CD4-positive, alpha-beta T cell treated with Interleukin-2 at 100 ng/mL for 4 hours (primary cell): ENCODE data around the gene HSPG2.
"Not testable (repeated sequence)": the region's sequence is repeated elsewhere in the genome, so short reads cannot be mapped to it uniquely, and the experiment has no call there.

Experiments
- DNase-seq: peaks from one replicate; pipeline ENCODE4 v3.0.0-alpha.2; 2020; ENCODE audit warnings: low spot score

Gene HSPG2

DNA sequence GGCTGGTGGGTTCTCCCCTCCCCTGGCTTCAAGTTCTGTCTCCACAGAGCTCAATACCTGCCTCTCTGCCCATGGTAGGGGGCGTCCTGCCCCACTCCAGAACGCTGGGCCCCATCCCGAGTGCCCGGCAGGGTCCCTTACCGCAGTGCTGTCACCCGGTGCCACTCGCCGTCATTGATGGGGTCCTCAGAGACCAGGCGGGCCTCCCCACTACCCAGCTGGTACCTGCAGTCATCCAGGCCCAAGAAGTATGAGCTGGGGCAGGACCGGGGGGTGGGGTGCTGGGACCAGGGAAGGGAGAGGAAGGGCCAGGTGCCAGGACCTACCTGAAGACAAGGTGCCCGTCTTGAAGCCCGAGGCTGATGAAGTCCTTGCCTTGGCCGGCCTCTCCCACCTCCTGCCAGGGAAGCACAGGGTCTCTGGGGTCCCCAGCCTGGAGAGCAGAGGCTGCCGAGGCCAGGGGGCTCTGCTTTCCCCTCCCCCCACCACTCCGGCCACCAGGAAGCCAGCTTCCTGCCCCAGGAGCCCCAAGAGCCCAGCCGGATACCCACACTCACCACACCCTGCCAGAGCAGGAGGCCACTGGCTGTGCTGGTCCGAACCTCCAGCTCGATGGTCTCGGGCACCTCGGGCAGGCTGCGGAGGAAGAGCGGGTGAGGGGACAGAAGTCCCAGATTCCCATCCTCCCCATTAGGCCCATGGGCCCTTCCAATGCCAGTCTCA is 113.0 kb downstream of the HSPG2 start:
- no peak for DNase-seq

DNA sequence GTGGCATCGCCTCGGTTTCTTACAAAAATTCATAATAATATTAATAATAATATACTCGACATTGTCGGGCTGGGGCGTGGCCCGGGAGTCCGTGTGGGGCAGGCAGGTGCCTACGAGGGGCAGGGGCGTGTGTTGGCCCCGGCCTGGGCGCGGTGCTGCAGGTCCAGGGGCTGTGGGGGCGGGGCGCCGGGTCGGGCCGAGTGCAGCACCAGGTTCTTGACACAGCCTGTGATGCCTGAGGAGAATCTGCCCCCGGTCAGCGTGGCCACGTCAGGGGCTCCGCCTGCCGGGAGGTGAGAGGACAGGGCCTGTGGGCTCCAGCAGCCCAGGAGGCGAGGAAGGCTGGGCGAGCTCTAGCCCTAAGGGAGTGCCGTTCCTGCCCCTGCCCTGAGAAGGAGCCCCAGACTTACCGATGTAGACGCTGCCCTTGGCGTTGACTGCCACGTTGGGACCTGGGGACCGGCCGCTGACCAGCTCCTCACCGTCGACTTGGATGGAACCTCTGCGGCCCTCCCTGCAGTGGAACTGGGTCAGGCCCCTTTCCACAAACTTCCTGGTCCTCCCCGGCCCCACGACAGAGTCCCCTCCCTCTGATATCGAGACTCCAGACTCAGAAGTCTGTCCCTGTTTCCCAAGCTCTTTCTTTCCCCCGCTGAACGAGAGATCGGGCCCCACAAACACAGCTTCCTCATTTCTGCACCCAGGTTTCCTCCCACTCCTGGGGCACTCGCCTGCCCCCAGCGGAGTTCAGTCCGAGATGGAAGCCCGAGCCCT is 113.7 kb downstream of the HSPG2 start:
- DNase-seq: no peak

DNA sequence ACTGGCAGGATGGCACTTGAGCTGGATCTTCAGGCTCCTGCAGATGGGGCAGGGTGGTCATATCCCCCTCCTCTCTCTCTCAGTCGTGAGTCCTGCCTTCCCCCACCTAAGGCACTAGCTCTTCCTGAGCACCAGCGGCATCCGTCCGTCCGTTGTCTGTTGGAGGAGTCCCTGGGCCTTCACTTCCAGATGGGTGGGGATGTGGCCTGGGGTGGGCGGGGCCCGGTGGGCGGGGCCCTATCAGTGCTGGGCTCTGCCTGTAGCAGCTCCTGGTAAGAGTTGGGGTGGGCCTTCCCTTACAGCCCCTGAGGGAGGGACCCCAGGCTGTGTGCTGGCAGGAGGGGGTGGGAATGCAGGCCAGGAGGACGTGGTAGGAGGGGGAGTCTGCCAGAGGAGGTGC is 114.8 kb downstream of the HSPG2 start:
- no peak for DNase-seq

DNA sequence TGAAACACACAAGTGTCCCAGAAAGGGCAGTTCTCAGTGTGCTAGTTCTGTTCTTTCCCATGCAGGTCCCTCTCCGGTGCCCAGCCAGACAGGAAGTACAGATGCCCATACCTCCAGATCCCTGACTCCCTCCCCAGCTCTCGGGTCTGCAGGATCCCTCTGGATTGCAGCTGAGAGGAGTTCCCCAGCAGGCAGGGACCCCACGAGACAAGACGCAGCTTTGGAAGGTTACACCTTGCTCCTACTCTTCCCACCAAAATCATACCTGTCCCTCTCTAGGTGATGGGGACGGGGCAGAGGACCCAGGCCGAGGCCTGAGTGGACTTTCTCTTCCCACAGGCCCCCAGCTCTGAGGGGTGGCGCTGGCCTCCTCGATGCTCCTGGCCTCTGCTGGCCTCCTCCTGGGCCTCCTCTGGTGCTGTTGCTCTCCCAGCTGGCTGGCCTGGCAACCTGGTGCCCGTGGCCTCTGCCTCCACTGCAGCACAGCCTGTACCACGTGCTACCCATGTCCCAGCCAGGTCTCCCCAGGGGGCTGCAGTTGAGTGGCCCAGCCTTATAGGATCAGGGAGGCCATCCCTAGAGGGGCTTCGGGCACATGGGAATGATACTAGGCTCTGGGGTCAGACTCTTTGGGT is 115.6 kb downstream of the HSPG2 start:
- no peak for DNase-seq

DNA sequence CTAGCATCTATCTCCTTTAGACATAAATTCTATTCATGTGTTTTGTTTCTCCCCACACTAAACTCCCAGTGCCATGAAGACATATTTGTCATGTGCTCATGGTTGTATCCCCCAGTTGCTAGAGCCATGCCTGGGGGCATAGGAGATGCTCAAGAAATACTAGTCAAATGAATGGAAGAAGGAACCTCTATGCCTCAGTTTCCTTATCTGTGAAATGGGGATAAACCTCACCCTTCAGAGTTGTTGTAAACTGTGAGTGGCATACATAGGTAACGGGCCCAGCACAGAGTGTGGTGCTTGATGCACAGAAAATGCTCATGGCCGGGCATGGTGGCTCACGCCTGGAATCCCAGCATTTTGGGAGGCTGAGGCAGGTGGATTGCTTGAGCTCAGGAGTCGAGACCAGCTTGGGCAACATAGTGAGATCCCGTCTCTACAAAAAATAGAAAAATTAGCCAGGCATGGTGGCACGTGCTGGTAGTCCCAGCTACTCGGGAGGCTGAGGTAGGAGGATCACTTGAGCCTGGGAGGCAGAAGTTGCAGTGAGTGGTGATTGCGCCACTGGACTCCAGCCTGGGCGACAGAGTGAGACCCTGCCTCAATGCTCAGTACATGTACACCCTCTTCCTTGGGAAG is 116.4 kb downstream of the HSPG2 start:
- no peak for DNase-seq

DNA sequence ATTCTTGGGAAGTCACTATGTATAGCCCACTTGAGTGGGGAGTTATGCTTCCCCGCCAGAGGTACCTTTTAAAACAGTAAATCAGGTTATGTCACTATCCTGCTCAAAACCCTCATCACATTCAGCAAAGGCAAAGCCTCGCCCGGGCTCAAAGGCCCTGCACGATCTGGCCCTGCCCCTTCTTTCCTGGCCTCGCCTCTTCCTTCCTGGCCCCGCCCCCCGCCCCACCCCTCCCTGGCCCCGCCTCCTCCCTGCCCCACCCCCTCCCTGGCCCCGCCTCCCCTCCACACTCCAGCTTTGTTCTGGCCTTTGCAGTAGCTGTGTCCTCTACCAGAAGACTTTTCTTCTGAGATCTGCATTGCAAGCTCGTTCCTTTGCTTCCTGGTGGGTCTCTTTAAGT is 118.5 kb downstream of the HSPG2 start:
- DNase-seq: peak; percentile 4

DNA sequence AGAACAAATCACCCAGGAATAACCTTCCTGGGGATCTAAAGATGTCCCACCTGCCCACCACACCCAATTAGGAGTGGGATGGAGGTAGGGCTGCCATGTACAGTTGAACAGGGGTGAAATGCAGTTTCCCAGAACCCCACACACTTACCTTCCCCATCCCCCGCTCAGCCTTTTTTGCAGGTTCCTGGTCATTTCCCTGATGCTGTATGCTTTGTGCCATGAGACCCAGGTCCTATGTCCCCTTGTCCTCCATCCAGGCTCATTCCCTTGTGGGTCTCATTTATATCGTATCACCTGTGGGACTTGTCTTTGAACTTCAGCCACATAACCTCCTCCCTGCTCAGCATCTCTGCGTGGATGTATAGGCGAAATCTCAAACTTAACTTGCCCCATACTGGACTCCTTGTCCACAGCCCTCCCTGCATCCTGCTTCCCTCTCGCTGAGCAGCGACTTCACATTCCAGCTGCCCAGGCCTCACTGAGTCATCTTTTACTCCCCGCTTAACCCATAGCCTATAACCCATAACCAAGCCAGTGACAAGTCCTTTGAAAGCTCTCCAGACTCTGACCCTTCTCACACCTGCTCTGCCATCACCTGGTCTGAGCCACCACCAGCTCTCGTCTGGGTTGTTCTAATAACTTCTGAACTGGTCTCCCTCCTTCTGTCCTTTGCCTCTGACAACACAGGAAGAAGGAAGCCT is 120.4 kb downstream of the HSPG2 start:
- DNase-seq: no peak

DNA sequence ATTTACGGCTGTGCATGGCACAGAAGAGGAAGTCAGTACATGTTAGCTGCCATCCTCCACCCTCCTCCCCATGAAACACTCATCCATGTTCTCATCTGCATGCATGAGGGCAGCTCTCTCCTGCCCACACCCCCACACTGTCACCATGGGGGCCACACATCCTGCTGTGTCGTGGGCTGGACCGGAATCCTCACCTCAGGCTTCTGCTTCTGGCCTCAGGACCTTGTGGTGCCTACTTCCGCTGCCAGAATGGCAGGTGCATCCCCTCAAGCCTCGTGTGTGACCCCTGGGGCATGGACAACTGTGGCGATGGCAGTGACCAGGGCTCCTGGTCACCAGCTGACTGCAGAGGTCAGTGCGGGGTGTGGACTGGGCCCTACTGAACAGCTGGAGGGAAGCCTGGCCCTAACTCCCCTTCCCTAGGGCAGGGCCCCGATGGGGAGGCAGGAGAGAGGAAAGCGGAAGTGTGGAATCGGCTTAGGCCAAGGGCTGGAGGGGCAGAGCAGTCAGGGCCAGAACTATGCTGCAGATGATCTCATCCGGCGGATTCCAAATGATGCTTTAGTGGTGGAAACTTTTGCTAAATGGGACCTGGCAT is 121.3 kb downstream of the HSPG2 start:
- no peak for DNase-seq

DNA sequence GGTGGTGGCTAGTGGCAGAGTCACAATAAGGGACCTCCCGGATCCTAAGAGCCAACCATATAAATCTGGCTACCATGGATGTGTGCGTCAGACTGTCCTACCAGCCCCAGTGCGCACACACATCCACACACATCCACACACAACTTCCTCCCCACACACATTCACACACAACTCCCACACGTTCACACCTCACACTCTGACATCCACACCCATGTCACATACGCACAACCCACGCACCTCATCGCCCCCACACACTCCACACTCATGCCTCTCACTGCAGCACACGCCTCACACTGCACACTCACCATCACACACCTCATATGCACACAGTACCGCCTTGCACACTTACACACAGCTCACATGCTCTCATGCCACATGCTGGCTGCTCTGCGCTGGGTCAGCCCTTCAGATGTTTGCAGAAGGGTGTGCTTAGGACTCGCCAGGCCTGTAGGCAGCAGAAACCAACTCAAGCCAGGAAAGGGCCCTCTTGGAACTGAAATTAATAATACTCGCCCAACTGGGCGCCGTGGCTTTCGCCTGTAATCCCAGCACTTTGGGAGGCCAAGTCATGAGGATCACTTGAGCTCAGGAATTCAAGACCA is 122.0 kb downstream of the HSPG2 start:
- no peak for DNase-seq

DNA sequence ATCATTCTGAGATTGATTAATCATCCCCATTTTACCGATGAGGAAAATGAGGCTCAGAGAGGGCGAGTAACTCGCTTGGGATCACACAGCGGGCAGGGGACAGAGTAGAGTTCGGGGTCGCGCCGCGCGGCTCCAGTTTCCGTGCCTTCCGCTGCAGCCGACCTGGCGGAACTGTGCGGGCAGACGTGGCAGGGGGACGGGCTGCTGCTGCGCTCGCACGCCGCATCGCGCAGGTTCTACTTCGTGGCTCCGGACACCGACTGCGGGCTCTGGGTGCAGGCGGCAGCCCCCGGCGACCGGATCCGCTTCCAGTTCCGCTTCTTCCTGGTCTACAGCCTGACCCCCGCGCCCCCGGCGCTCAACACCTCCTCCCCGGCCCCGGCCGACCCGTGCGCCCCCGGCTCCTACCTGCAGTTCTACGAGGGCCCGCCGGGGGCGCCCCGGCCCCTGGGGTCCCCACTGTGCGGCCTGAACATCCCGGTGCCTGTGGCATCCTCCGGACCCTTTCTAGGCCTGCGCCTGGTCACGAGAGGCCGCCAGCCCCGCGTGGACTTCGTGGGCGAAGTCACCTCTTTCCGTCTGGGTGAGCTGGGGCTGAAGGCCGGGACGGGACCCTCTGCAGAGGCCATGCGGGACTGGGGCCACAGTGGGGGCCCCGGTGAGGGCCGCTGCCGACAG is 122.7 kb downstream of the HSPG2 start:
- no peak for DNase-seq

DNA sequence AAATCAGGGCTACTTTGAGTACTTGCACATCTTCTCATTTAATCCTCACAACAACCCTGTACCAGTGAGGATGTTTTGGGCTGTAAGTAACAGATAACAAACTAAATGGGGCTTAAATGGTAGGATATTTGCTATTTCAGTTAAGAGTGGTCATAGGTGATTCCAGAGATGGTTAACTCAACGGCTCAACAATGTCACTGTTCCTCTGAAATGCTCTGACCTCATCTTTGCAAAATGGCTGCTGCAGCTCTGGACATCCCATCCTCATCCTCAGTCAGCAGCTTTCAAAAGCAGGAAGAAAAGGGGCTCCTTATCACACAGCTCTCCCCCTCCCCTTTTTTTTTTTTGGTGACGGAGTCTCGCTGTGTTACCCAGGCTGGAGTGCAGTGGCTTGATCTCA is 123.6 kb downstream of the HSPG2 start:
- DNase-seq: no peak

DNA sequence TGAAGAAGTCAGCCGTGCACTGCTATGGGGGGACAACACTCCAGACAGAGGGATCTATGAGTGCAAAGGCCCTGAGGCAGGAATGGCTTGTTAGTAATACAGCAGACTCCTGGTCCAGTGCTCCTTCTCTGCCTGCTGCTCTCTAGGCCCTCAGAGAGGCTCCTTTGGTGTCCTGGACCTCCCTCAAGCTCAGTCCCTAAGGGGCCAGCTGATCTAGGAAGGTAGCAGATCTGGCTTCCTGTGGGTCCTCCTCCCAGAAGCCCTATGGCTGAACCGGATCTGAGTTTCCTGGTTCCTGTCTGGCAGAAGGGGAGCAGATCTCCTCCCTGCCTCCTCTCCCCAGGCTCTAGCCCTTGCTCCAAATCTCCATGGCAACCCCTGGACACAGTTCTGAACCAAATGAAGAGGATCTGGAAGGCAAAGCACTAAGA is 125.2 kb downstream of the HSPG2 start, which contains the start of gene LDLRAD2:
Gene LDLRAD2, plus strand, starts transcription at position 391 of the 431 bp plus-strand sequence. CDS start 187 bp downstream, outside the sequence.
- no peak for DNase-seq

DNA sequence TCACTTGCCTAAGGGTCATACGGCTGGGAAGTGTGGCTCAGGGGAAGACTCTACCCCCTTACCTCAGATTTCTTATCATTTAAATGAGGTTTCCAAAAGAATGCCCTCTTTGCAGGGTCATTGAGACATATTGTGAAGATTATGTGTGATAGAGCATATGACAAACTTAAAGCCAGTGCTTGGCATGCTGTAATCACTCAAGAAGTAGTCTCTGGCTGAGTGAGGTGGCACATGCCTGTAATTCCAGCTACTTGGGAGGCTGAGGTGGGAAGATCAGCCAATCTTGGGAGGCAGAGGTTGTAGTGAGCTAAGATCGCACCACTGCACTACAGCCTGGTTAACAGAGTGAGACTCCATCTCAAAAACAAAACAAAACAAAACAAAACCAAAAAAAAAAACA is 132.6 kb downstream of the HSPG2 start:
- DNase-seq: no peak

DNA sequence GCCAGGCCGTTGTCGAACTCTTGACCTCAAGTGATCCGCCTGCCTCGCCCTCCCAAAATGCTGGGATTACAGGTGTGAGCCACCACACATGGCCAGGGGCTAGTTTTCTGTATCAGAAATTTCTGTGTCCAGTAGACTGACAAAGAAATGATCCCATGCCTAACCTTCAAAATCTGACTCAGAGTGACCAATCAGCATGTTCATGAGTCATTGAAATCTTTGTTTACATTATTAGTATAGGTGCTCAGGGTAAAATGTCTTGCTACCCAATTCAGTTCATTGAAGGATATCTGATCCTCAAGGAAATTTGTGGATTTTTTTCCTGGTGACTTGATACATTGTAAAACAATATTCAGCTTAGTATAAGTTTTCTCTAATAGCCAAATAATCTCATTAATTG is 136.0 kb downstream of the HSPG2 start:
- DNase-seq: no peak

DNA sequence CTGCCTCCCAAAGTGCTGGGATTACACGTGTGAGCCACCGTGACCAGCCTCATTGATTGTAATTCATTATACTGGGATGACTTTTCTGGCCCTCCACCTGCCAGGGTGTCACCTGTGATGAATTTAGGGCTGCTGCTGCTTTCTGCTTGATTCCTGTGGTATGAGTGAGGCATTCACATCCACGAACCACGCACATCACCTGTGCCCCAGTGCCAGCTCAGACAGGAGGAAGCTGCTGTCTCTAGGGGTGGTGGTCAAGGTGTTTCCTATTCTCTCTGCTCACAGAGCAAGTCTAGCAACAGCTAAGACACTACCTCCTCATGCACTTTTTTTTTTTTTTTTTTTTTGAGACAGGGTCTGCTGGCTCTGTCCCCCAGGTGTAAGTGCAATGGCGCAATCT is 137.4 kb downstream of the HSPG2 start:
- no peak for DNase-seq

DNA sequence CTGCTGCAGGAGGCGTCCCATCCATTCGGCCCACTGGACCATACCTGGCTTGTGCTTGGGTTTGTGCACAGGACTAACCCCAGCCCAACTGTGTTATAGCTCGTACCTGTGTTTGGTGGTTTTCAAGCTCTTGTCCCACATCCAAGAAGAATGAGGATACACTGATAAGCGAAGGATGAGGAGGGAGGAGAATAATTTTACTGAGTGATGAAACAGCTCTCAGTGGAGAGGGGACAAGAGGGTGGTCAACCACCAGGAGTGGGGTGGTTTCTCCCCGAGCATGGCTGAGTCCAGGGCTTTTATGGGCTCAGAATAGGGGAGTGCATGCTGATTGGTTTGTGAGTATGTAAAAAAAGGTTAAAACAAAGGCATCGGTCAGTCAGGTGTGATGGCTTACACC is 142.0 kb downstream of the HSPG2 start:
- no peak for DNase-seq

DNA sequence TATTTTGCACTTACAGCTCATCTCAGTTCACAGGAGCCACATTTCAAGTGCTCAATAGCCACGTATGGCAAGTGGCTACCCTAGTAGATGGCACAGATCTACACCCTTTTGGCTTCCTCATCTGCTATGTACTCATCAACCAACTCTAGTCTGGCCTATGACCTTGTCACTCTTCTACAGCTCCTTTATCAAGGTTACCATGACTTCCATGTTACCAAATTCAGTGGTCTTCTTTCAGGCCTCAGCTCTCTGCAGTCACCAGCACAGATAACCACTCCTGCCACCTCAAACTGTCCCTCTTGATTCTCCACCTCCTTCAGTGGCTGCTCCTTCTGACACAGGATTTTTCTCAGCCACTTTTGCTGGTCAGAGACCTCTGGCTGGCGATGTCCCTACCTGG is 142.5 kb downstream of the HSPG2 start:
- no peak for DNase-seq

DNA sequence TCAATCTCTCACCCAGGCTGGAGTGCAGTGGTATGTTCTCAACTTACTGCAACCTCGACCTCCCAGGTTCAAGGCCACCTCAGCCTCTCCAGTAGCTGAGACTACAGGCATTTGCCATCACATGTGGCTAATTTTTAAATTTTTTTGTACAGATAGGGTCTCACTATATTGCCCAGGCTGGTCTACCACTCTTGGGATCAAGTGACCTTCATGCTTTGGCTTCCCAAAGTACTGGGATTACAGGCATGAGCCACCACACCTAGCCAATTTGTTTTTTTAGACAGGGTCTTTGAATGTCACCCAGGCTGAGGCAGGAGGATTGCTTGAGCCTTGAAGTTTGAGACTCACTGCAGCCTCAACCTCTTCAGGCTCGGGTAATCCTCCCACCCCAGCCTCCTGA is 144.0 kb downstream of the HSPG2 start:
- no peak for DNase-seq

DNA sequence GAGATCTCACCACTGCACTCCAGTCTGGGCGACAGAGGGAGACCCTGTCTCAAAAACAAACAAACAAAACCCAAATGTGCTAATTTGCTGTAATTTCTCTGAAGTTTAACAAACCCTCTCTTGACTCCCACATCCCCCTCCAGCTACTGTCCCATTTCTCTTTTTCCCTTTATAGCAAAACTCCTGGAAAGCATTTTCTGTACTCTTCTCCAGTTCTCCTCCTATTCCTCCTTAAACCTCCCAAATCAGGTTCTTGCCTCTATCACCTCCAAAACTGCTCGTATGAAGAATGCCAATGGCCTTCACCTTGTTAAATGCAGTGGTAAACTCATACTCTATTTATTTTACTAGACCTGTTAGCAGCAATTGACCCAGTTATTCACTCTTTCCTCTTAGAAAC is 150.5 kb downstream of the HSPG2 start:
- DNase-seq: no peak

DNA sequence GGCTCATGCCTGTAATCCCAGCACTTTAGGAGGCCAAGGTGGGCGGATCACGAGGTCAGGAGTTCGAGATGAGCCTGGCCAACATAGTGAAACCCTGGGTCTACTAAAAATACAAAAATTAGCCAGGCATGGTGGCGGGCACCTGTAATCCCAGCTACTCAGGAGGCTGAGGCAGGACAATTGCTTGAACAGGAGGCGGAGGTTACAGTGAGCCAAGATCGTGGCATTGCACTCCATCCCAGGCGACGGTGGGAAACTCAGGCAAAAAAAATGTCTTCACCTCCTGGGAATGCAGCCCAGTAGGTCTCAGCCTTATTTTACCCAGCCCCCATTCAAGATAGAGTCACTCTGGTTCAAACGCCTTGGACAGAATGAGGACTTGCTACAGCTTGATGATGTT is 151.3 kb downstream of the HSPG2 start:
- not testable (repeated sequence) for DNase-seq
